Nephron progenitor cell (in vitro differentiated cells): ENCODE results near the gene NOD1.
"Not testable (repeated sequence)": the region's sequence is repeated elsewhere in the genome, so short reads cannot be mapped to it uniquely, and the experiment has no call there.

Experiments
- DNase-seq: peaks from one replicate; pipeline ENCODE4 v3.0.0; 2021
- H3K27ac Mint-ChIP-seq: 2 replicates; pipeline ENCODE4 v1.8.0; 2021; ENCODE audit warnings: mild to moderate bottlenecking, moderate library complexity, mixed read lengths
- H3K27me3 Mint-ChIP-seq: 2 replicates; pipeline ENCODE4 v1.8.0; 2021; ENCODE audit warnings: mild to moderate bottlenecking, low read depth, mixed read lengths; ENCODE audit not compliant: poor library complexity
- H3K36me3 Mint-ChIP-seq: 2 replicates; pipeline ENCODE4 v1.8.0; 2021; ENCODE audit warnings: low read depth, mixed read lengths
- H3K4me1 Mint-ChIP-seq: 2 replicates; pipeline ENCODE4 v1.8.0; 2021; ENCODE audit warnings: mixed read lengths
- H3K4me3 Mint-ChIP-seq: 2 replicates; pipeline ENCODE4 v1.8.0; 2021; ENCODE audit warnings: mild to moderate bottlenecking, moderate library complexity, mixed read lengths
- H3K9me3 Mint-ChIP-seq: 2 replicates; pipeline ENCODE4 v1.8.0; 2021; ENCODE audit warnings: mild to moderate bottlenecking, moderate library complexity, mixed read lengths
- CTCF ChIP-seq: fragments of 200-600 bp; sonication (generic); IDR thresholded peaks from 2 replicates; pipeline ENCODE4 v1.5.0; 2021; ENCODE audit warnings: antibody characterized with exemption

NOD1 gene

GRCh38 chr7:30421647-30422196, 56.9 kb downstream of the NOD1 start:
- no peaks in the 10 kb centered on the region for H3K4me1 Mint-ChIP-seq
- no peak for DNase-seq
- H3K9me3 Mint-ChIP-seq, result peaks cover 38% of the 10 kb centered on the region
- no peak overlapping the region for H3K4me3 Mint-ChIP-seq
- no peak overlapping the region for H3K27ac Mint-ChIP-seq
- H3K36me3 Mint-ChIP-seq, result peaks cover 64% of the 10 kb centered on the region
- H3K27me3 Mint-ChIP-seq, result peaks cover 3% of the 10 kb centered on the region
- TF ChIP-seq CTCF, result no peak

- Mint-ChIP-seq H3K27ac (no peak overlapping the region), H3K4me3 (no peak overlapping the region)
- no peak for TF ChIP-seq CTCF
Measured at GRCh38 chr7:30420662-30421061, 57.9 kb downstream of the NOD1 start.

GRCh38 chr7:30420080-30420479, 58.5 kb downstream of the NOD1 start:
- H3K4me1 Mint-ChIP-seq, H3K27ac Mint-ChIP-seq, H3K27me3 Mint-ChIP-seq, DNase-seq, H3K4me3 Mint-ChIP-seq: not testable (repeated sequence)
- peaks cover 48% of the 10 kb centered on the region for H3K36me3 Mint-ChIP-seq
- H3K9me3 Mint-ChIP-seq, result peaks cover 38% of the 10 kb centered on the region

More at GRCh38 chr7:30420662-30421061, 57.9 kb downstream of the NOD1 start:
- peaks cover 54% of the 10 kb centered on the region for H3K36me3 Mint-ChIP-seq
- peaks cover 38% of the 10 kb centered on the region for H3K9me3 Mint-ChIP-seq
- no peak for DNase-seq
- H3K4me1 Mint-ChIP-seq, result no peaks in the 10 kb centered on the region
- peaks cover 3% of the 10 kb centered on the region for H3K27me3 Mint-ChIP-seq

- DNase-seq, result no peak
- TF ChIP-seq CTCF, result no peak
- no peak overlapping the region for H3K4me3 Mint-ChIP-seq
- peaks cover 22% of the 10 kb centered on the region for H3K9me3 Mint-ChIP-seq
- H3K36me3 Mint-ChIP-seq, result peaks cover 12% of the 10 kb centered on the region
- peaks cover 3% of the 10 kb centered on the region for H3K27me3 Mint-ChIP-seq
- no peak overlapping the region for H3K27ac Mint-ChIP-seq
- H3K4me1 Mint-ChIP-seq, result no peaks in the 10 kb centered on the region
Measured at GRCh38 chr7:30413864-30414263, 64.7 kb downstream of the NOD1 start.

- Mint-ChIP-seq H3K9me3 (peaks cover 16% of the 10 kb centered on the region), H3K27ac (no peak overlapping the region), H3K36me3 (peaks cover 12% of the 10 kb centered on the region), H3K4me3 (no peak overlapping the region), H3K4me1 (no peaks in the 10 kb centered on the region), H3K27me3 (peaks cover 3% of the 10 kb centered on the region)
- no peak for DNase-seq
- peak; percentile 26 for TF ChIP-seq CTCF
Measured at GRCh38 chr7:30412782-30413504, 65.6 kb downstream of the NOD1 start.

GRCh38 chr7:30411897-30412296, 66.7 kb downstream of the NOD1 start:
- DNase-seq, result no peak
- H3K9me3 Mint-ChIP-seq, result peaks cover 12% of the 10 kb centered on the region
- peaks cover 12% of the 10 kb centered on the region for H3K36me3 Mint-ChIP-seq
- H3K27ac Mint-ChIP-seq, result no peak overlapping the region
- H3K4me3 Mint-ChIP-seq, result no peak overlapping the region
- H3K27me3 Mint-ChIP-seq, result peaks cover 3% of the 10 kb centered on the region
- no peak for TF ChIP-seq CTCF
- no peaks in the 10 kb centered on the region for H3K4me1 Mint-ChIP-seq
